Epithelial cell of esophagus (primary cell): ENCODE results near the gene RAB40C.

ENCODE experiments used
- DNase-seq: peaks from one replicate; pipeline ENCODE4 v3.0.0; 2010; ENCODE audit warnings: low read depth
- H3K4me3 ChIP-seq: 2 replicates; pipeline ENCODE4 v1.5.1; 2011; ENCODE audit warnings: mild to moderate bottlenecking, low read length, control low read depth
- CTCF ChIP-seq: IDR thresholded peaks from 2 replicates; pipeline ENCODE4 v1.5.1; 2011; ENCODE audit warnings: low read depth, mild to moderate bottlenecking, low read length, control low read depth, inconsistent platforms; ENCODE audit not compliant: insufficient read depth; ENCODE audit errors: missing control alignments

RAB40C gene

GRCh38 chr16:549544-550263 is 40.2 kb upstream of the RAB40C start:
- H3K4me3 ChIP-seq = no peak overlapping the region
- DNase-seq = no peak
- TF ChIP-seq CTCF = peak; percentile 5

- no peak for TF ChIP-seq CTCF
- DNase-seq = no peak
- H3K4me3 ChIP-seq = no peak overlapping the region
These were observed 38.7 kb upstream of the RAB40C start for GRCh38 chr16:551210-551609.

GRCh38 chr16:552171-552570 is 37.7 kb upstream of the RAB40C start:
- no peak for DNase-seq
- no peak for TF ChIP-seq CTCF
- no peak overlapping the region for H3K4me3 ChIP-seq

GRCh38 chr16:553601-554296 is 36.1 kb upstream of the RAB40C start:
- DNase-seq = no peak

GRCh38 chr16:554297-554621 is 35.6 kb upstream of the RAB40C start:
- H3K4me3 ChIP-seq = no peak overlapping the region
- no peak for TF ChIP-seq CTCF
- no peak for DNase-seq

More at GRCh38 chr16:553601-554296, 36.1 kb upstream of the RAB40C start:
- H3K4me3 ChIP-seq = no peak overlapping the region
- TF ChIP-seq CTCF = no peak

GRCh38 chr16:554640-555365 is 35.1 kb upstream of the RAB40C start:
- TF ChIP-seq CTCF = no peak
- peak; percentile 44 for DNase-seq
- no peak overlapping the region for H3K4me3 ChIP-seq
